OCI-LY3 (cell line): ENCODE measurements around the gene WBP2.
"Not testable (repeated sequence)": the region's sequence is repeated elsewhere in the genome, so short reads cannot be mapped to it uniquely, and the experiment has no call there.

Source experiments
- H2AFZ ChIP-seq: fragments of 200-600, 300-600 bp; shearing (Covaris generic); 2 replicates; pipeline ENCODE4 v1.6.0; 2014; ENCODE audit warnings: antibody characterized with exemption, low read depth, low read length
- H3K27ac ChIP-seq: fragments of 200-600, 300-600 bp; sonication (generic); 2 replicates; pipeline ENCODE4 v1.5.1; 2014; ENCODE audit warnings: mild to moderate bottlenecking, low read length, moderate library complexity, mixed read lengths
- H3K27me3 ChIP-seq: fragments of 200-600, 300-600 bp; sonication (generic); 2 replicates; pipeline ENCODE4 v1.6.1; 2014; ENCODE audit warnings: low read depth, low read length, mixed read lengths
- H3K36me3 ChIP-seq: fragments of 200-600, 300-600 bp; sonication (generic); replicated peaks from 2 replicates; pipeline ENCODE3; 2014; ENCODE audit warnings: low read depth, low read length, mixed read lengths
- H3K4me1 ChIP-seq: fragments of 300-600, 200-600 bp; sonication (generic); 2 replicates; pipeline ENCODE4 v1.6.1; 2014; ENCODE audit warnings: low read length, mixed read lengths
- H3K4me2 ChIP-seq: fragments of 200-600, 300-600 bp; sonication (generic); 2 replicates; pipeline ENCODE4 v1.6.1; 2014; ENCODE audit warnings: low read length, mixed read lengths
- H3K4me3 ChIP-seq: fragments of 300-600, 200-600 bp; sonication (generic); 2 replicates; pipeline ENCODE4 v1.5.1; 2014; ENCODE audit warnings: antibody characterized with exemption, mild to moderate bottlenecking, low read length, moderate library complexity
- H3K79me2 ChIP-seq: fragments of 300-600, 200-600 bp; shearing (Covaris generic); 2 replicates; pipeline ENCODE4 v1.6.1; 2014; ENCODE audit warnings: mild to moderate bottlenecking, low read length, mixed read lengths
- H3K9ac ChIP-seq: fragments of 300-600, 200-600 bp; shearing (Covaris generic); 2 replicates; pipeline ENCODE4 v1.6.0; 2014; ENCODE audit warnings: mild to moderate bottlenecking, low read length, moderate library complexity
- H3K9me3 ChIP-seq: fragments of 200-600, 300-600 bp; shearing (Covaris generic); 2 replicates; pipeline ENCODE4 v1.6.1; 2014; ENCODE audit warnings: low read length, mixed read lengths; ENCODE audit not compliant: insufficient read depth
- H4K20me1 ChIP-seq: fragments of 200-600, 300-600 bp; sonication (generic); 2 replicates; pipeline ENCODE4 v1.6.1; 2016; ENCODE audit warnings: low read length, mixed read lengths; ENCODE audit not compliant: insufficient read depth
- CTCF ChIP-seq: fragments of 200-600, 300-600 bp; sonication (generic); IDR thresholded peaks from 2 replicates; pipeline ENCODE4 v1.5.1; 2014; ENCODE audit warnings: antibody characterized with exemption, low read length, low read depth
- EZH2phosphoT487 ChIP-seq: fragments of 200-600 bp; shearing (Covaris generic); IDR thresholded peaks from 2 replicates; pipeline ENCODE4 v1.6.1; 2018; ENCODE audit warnings: antibody characterized with exemption, mixed run types, low read depth

WBP2 gene

DNA sequence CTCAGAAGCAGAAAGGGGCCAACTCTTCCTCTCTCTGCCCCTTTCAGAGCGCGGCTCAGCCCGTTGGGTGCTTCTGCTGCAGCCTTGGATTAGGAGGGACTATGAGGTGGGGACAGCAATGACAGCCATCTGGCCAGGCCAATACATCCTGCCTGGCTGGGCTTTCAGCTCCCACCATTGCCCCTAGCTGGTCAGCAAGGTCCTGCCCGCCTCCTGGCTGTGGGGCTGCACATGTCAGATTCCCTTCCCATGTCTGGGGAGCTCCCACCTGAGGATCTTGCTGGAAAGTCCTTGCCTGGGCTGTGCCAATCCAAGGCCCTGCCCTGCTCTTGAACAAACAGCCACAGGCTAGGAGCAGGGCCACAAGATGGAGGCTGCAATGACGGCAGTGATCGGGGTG, 33.3 kb upstream of the WBP2 start:
- no peak overlapping the region for H3K9ac ChIP-seq
- H3K36me3 ChIP-seq, result peaks cover 10% of the 10 kb centered on the region
- no peak overlapping the region for H3K27ac ChIP-seq

GRCh38 chr17:75885860-75886259, 30.7 kb upstream of the WBP2 start:
- not testable (repeated sequence) for H4K20me1 ChIP-seq, H3K4me1 ChIP-seq, H3K27me3 ChIP-seq, H2AFZ ChIP-seq, H3K27ac ChIP-seq, H3K36me3 ChIP-seq, H3K4me2 ChIP-seq, H3K4me3 ChIP-seq, H3K9ac ChIP-seq, H3K79me2 ChIP-seq, H3K9me3 ChIP-seq

More for the DNA sequence above, 33.3 kb upstream of the WBP2 start:
- H3K79me2 ChIP-seq, result peaks cover 7% of the 10 kb centered on the region; the same call in 1 of the 2 replicates
- H2AFZ ChIP-seq, result no peak overlapping the region
- H4K20me1 ChIP-seq, result no peaks in the 10 kb centered on the region
- no peaks in the 10 kb centered on the region for H3K27me3 ChIP-seq
- H3K4me1 ChIP-seq, result no peaks in the 10 kb centered on the region
- H3K4me3 ChIP-seq, result no peak overlapping the region
- H3K9me3 ChIP-seq, result no peaks in the 10 kb centered on the region
- TF ChIP-seq EZH2phosphoT487, result no peak
- no peak for TF ChIP-seq CTCF
- no peak overlapping the region for H3K4me2 ChIP-seq

GRCh38 chr17:75885431-75885830, 30.3 kb upstream of the WBP2 start:
- no peak overlapping the region for H3K9ac ChIP-seq
- H3K79me2 ChIP-seq, result no peaks in the 10 kb centered on the region
- H3K27ac ChIP-seq, result no peak overlapping the region
- TF ChIP-seq CTCF (no peak), EZH2phosphoT487 (no peak)
- peaks cover 6% of the 10 kb centered on the region for H3K36me3 ChIP-seq
- no peak overlapping the region for H2AFZ ChIP-seq
- H3K4me1 ChIP-seq, result no peaks in the 10 kb centered on the region
- no peak overlapping the region for H3K4me2 ChIP-seq
- no peaks in the 10 kb centered on the region for H3K9me3 ChIP-seq
- H3K4me3 ChIP-seq, result no peak overlapping the region
- no peaks in the 10 kb centered on the region for H4K20me1 ChIP-seq
- peaks cover 14% of the 10 kb centered on the region for H3K27me3 ChIP-seq

DNA sequence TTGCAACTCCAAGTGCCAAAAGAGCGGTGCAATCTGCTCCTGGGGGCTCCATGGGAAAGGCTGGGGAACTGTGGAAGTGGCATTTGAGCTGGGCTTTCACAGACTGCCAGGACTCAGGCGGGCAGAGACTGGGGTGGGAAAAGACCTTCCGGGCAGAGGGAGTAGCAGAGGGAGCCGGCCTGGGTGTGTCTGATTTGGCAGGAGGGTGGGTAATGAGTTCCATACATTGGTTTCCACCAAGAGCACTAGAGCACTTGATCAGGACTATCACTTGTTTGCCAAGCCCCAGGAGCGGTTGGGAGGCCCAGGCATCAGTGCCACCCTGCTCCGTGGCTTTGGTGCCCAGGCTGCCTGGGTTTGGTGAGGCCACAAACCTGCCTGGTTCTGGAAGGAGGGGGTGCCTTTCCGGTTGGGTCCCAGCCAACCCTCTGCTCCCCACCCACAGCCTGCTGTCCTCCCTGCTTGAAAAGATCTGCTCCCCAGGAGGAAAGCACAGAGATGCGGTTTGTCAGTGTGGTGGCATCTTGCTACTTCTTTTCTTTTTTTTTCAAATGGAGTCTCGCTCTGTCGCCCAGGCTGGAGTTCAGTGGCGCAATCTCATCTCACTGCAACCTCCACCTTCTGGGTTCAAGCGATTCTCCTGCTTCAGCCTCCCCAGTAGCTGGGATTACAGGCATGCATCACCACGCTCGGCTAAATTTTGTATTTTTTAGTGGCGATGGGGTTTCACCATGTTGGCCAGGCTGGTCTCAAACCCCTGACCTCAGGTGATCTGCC, 26.7 kb upstream of the WBP2 start:
- Histone ChIP-seq H3K27me3 (peaks cover 16% of the 10 kb centered on the region), H3K4me1 (peaks cover 7% of the 10 kb centered on the region; the same call in 1 of the 2 replicates), H3K9me3 (no peaks in the 10 kb centered on the region), H3K79me2 (no peaks in the 10 kb centered on the region), H3K36me3 (peaks cover 2% of the 10 kb centered on the region), H3K4me2 (no peak overlapping the region), H2AFZ (no peak overlapping the region), H3K9ac (no peak overlapping the region), H4K20me1 (no peaks in the 10 kb centered on the region), H3K4me3 (no peak overlapping the region), H3K27ac (no peak overlapping the region)
- no peak for TF ChIP-seq EZH2phosphoT487
- TF ChIP-seq CTCF, result no peak
